GM19099 (cell line): ENCODE measurements around the gene TRIM17.

ENCODE experiments used
- POLR2A ChIP-seq: IDR thresholded peaks from 3 replicates; pipeline ENCODE4 v1.6.1; 2011; ENCODE audit warnings: low read depth; ENCODE audit not compliant: insufficient read length; ENCODE audit errors: extremely low read depth

Gene TRIM17

DNA sequence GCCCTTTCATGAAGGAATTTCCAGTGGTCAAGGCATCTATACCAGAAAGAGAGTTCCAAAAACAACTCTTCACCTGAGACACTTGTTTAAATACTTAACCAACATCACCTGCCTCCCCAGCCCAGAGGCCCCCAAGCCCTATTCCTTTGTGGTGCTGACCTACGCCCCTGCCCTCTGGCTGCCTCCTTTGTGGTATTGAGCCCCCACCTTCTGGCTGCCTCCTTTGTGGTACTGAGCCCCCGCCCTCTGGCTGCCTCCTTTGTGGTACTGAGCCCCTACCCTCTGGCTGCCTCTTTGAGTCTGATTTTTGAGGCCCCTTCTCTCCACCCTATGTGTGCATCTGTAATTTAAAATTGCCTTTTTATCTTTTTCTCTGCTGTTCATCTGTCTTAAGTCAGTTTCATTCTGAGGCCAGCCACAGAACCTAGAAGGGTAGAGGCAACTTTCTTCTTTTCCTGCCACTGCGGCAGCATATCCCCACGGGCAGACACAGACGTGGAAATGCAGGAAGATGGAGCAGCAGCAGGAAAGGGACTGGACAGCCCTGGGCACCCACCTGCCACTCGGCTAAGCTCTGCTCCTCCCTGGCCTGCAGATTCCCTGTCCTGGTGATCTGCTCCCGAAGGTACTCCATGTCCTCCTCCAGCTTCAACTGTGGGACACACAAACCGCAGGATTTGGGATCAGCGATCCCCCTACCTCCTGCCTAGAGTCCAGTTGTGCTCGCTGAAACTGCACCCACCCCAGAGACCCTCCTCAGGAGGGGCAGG, 3.2 kb downstream of the TRIM17 start:
- no peak for TF ChIP-seq POLR2A

DNA sequence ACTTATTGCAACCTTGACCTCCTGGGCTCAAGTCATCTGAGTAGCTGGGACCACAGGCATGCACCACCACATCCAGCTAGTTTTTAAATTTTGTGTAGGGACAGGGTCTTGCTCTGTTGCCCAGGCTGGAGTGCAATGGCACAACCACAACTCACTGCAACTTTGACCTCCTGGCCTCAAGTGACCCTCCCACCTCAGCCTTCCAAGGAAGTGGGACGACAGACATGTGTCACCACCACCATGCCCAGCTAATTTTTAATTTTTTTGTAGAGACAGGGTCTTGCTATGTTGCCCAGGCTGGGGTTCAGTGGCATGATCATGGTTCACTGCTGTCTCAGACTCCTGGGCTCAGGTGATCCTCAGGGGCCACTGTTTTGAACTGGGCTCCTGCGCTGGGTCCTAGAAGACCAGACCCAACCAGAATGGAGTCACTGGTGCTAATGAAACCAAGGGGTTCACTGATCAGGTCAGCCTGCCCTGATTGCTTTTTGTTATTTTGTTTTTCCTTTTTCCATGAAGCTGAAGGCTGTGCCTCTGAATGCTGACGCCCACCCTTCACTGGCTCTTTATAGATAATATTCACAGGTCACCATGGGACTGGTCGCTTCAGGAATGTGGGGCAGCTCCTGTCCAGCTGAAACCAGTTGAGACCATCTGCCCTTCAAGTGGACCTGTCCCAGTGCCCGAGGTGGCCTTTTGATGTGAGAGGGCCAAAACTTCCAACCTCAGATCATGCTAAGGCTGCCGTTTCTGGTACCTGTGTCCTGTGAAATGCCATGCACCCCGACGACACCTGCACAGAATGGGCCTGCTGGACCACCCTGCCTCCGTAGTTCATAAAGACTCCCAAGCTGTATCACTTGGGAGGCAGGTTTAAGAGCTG, 4.9 kb downstream of the TRIM17 start:
- no peak for TF ChIP-seq POLR2A

DNA sequence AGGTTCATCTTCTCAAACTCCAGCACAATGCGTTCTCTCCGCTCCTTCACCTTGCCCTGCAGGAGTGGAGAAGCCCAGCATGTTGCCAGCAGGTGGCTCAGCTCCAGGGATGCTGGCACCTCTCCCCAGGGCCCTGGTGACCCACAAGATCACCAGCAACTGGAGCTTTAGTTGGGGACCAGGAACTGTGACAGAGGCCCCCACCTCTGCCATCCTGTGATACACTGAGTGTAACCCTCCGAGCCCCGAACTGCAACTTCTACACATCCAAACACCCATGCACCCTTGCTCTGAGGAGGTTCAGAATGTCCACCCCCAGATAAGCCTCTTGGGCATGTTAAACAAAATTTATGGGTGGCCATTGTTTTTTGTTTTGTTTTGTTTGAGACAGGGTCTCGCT, 5.5 kb downstream of the TRIM17 start:
- TF ChIP-seq POLR2A = no peak

DNA sequence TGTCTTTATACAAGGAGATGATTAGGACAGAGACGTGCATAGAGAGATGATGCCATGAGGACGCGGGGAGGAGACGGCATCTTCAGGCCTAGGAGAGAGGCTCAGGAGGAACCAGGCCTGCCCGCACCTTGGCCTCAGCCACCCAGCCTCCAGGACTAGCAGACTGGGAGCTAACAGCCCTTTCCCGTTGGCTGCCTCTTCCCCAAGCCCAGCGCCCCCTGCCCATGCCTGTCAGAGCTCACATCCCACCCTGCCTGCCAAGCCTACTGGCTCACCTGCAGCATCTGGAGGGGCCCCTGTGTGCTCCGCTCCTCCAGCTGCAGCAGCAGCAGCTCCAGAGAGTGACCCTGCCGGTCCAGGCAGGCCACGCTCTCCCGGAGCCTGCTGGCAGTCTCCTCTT, 6.0 kb downstream of the TRIM17 start:
- no peak for TF ChIP-seq POLR2A

DNA sequence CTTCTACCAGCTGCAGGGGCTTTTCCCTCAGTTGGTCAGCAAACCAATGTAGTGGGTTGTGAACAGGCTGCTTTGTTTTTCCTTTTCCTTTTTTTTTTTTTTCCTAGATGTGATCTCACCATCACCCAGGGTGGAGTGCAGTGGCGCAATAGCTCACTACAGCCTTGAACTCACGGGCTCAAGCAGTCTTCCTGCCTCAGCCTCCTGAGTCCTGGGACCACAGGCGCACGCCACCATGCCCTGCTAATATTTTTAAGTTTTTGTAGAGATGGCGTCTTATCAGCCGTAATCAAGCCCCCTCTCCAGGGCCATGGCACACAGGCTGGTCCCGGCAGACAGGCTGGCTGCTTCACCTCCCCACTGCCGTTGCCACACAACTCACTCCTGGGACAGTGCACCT, 6.6 kb downstream of the TRIM17 start:
- no peak for TF ChIP-seq POLR2A

DNA sequence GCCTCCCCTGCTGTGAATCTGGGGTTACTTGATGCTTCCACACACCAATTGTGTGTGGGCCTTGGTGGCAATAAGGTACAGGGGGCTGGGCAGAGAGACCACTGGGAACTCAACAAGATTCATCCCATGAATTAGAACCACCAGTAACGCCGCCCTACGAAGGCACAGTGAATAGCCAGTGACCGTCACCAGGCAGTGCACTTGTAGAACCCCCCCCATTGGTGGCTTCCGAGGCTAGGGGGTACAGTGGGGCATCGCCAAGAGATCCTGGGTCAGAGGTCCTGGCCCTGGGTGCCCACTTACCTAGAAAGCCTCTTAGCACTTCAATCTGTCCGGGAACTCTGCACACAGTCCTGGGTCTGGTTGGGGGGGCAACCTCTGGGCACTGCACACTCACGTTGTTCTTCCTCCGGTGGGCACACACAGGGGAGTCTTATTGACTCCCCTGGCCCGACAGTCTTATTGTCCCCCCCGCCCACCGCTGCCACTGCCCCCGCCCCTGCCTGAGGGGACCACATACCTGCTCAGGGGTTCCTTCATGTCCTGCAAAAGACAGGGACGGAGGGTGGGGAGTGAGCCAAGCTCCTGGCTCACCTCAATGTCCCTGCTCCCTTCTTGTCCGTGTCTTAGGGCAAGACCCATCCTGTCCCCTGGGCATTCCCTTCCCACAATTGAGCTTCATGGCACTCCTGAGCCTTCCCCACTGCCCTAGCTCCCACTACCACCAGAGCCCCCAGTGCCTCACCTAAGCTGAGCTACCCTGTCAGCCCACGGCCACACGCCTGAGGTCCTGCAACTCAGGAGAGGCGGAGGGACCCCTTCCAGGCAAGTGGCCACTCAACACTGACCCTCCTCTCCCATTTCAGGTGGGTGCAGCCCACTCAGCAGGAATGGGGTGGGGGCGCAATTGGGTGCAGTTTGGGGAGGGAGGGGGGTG, 7.5 kb downstream of the TRIM17 start:
- no peak for TF ChIP-seq POLR2A

DNA sequence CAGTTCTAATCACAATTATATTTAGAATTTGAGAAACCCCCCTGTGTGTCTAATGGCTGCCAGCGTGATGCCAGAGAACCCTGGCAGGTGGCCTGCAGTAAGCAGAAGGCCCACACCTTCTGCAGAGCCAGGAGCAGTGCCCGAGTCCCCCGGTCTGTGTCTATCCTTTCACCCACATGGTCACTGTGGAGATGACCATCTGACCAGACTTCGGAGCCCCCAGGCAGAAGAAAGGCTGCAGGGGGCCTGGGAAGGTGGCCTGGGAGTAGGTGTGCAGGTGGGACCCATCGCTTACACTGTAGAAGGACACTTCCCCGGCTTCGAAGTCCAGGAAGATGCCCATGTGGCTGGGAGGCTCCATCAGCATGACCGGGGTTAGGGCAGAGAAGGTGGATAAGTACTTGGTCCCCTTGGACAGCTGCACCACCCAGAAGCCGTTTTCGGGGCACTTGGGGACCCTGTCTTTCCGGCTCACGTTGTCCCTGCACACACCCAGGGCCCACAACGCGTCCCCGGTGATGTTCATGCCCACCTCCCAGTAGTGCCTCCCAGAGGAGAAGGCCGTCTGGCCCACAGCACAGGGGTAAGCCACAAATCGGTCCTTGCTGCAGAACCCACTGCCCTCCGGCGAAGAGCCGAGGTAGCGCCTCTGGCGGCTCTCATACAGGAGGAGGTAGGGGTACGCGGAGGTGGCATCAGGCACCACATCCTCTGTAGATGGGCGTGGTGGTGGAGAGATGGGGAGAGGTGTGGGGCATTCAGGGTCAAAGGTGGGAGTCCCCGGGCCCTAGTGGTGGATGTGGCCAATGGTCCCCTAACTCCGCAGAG, 8.4 kb downstream of the TRIM17 start:
- TF ChIP-seq POLR2A = no peak

DNA sequence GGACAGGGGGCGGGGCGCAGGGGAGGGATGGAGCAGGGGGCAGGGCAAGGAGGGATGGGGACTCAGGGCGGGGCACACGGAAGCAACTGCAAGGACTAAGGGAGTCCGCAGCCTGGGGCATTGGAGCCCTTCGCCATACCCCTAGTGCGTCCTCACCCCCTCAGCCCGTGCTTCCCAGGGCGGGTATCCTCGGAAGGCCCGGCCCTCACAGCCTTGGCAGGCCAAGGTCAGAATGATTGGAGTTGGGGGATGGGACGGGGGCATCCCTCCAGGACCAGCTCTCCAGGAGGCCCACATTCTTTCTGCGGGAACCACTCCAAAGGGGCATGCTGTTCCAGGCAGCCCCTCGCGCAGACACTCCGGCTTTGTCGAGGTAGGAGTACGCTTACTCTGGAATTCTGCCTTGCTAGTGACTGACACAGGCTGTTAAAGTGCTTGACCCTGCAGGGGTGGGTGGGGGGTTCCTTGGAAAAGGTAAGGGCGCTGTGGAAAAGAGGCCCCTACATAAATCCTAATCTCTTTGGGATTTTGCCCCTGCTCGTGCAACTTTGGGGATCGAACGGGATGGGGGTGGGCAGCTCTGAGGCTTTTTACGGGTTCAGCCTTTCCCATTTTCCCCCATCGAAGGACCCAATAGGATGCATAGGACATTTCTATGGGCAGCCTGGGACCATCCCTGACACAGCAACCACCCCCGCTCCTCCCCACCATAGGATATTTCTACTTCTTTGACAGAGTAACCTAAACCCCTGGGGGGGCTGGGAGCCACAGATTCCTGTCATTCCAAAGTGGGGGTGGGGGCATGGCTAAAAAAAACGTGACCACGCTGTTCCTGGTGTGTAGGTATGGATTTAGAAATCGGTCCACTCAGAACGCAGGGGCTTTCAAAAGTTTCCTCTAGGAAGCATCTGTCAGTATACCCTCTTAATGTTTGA, 9.3 kb downstream of the TRIM17 start:
- TF ChIP-seq POLR2A = peak; percentile 50

DNA sequence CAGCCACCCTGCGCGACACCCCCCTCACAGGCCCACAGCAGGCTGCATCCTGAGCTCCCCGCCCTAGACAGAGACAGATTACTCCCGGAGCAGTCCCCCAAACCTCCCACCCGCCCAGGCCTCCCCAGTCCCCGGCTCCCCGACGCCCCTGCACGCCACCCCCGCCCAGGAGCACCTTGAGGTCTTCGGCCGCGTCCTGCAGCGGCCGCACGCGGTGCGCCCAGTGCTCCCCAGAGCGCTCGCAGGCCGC, 10.8 kb downstream of the TRIM17 start:
- no peak for TF ChIP-seq POLR2A

DNA sequence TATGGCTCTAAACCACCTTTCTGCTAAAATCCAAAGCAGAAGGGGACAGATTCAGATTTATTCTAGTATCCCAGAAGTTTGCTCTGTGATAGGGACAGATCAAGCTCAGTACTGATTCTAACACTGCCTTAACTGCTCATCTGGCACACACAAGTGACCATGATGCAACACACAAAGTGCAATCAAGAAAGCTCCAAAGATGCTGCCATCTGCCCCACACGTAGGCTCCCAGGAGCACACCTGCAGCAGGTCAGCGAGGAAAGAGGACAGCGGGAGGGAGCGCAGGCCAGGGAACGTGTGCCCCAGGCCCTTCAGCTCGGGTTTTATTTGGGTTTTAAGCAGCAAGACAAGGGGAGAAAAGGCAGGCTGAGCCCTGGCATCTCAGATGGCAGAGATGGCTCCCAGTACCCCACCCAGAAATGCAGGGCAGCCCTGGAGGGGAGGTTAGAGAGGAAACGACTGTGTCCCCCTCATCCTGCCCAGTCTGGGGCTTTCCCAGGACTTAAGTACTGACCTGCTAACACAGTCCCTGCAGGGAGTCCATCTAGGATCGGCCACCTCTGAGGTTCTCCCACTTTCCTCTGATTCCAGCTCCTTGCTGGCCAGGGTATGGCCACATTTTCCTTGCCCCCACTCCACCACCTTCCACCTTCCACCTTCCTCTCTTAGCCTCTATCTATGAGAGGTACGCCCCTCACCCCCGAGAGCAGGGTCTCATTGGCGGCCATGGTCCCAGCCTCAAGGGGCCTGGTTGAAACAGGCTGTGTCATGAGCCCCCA, 11.3 kb downstream of the TRIM17 start:
- TF ChIP-seq POLR2A = no peak

DNA sequence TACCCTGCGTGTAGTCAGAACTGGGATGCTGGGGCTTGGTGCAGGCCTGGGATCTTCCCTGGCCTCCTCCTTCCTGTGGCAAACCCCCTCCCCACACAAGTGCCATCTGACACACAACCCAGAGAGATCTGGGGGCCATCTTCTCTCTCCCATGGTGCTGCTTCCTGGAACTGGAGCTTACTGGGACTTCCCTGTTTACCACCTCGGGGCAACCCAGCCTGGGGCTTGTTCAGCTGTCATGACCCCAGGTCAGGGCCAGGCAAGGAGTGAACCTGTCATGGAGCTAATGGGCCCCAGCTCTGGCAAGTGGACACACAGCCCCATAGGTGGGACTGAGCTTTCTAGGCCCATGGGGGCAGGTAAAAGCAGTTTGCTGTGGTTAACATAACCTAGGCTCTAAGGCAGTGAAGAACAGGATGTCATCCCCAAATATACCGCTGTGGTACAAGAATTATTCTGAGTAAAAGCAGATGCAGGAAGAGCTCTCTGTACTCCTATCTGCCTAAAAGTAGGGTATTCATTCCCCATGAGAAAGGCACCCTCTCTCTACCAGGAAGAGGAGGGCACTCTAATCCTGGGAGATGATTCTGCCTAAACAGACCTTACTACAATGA, 12.4 kb downstream of the TRIM17 start:
- no peak for TF ChIP-seq POLR2A

DNA sequence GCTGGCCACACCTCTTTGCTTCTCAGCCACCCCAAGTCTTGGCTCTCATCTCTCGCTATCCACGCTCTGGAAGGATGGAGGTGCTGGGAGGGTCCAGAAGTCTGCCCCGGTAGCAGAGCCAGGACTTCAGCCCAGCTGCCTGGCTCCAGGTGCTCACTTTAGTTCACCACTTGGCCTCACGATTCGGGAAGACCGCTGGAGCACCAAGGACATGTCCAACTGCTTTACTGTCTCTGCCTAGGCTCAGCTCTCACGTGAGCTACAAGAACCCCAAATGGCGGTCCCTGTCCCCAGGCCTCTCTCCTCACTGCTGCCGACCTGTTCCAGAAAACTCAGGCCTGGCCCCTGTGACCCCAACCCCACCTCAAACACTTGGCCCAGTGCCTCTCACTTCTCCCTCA, 13.4 kb downstream of the TRIM17 start:
- TF ChIP-seq POLR2A = no peak

DNA sequence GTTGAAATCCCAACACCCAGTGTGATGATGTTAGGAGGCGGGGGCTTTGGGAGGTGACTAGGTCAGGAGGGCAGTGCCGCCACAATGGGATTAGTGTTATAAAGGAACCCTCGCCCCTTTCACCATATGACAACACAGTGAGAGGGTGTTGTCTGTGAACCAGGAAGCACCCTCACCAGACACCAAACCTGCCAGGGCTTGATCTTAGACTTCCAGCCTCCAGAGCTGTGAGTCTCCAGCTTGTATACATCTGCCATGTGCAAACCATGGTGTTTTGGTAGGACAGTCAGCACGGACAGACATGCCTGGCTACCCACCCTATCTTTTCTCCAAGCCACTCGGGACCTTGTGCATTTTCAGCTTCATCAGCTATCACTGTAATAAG, 14.0 kb downstream of the TRIM17 start:
- TF ChIP-seq POLR2A = no peak
